ENCODE measurements around the gene NCOR2. TPM values are rescaled to one million over a fixed set of nuclear protein-coding genes. Genes with fewer than 3 reads are reported as not detected.

NCOR2 gene
- total RNA-seq, 1 donor from 2014 or later: 43.8 TPM

DNA sequence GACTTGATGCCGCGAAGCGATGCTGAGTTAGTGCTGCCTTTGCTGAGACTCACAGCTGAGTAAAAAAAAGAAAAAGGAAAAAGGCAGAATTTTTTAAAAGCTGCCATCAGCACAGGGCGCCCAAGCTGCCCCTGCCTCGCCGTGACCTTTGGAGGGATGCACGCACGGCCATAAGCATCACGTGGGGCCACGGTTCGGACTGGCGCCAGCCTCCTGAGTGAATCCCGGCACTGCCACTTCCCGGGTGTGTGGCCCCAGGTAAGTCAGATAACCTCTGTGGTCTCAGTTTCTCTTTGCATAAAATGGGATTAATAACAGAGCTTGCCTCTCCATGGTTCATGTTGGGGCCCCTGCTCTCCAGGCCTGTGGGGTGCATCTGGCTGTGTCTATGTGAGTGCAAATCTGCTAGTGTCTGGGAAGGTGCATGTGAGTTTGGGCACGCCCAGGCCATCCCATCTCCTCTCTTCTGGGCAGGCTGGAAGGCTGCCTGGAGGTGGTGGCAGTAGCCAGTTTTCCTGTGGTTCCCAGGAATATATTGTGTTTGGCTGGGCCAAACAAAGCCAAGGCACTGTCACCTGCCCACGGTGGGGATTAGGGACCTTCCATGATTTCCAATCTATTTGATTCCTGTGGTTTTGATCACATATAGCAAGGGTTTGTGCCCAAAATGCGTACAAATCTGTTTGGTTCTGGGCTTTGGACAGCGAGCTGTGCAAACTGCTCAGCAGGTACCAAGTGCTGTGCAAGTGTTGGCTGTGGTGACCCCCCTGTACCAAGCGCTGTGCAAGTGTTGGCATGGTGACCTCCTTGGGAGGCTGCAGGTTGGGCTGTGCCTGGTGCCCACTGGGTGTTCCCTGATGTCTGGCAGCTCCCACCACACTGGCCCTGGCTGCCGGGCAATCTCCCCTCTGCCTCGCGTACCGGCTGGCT is 43.5 kb upstream of the NCOR2 start:
- H3K4me3 ChIP-seq (ENCODE audit: low read depth, low read length): no peak overlapping the region
- DNase-seq (ENCODE audit: low read depth): no peak
- TF ChIP-seq, protein P1, sequence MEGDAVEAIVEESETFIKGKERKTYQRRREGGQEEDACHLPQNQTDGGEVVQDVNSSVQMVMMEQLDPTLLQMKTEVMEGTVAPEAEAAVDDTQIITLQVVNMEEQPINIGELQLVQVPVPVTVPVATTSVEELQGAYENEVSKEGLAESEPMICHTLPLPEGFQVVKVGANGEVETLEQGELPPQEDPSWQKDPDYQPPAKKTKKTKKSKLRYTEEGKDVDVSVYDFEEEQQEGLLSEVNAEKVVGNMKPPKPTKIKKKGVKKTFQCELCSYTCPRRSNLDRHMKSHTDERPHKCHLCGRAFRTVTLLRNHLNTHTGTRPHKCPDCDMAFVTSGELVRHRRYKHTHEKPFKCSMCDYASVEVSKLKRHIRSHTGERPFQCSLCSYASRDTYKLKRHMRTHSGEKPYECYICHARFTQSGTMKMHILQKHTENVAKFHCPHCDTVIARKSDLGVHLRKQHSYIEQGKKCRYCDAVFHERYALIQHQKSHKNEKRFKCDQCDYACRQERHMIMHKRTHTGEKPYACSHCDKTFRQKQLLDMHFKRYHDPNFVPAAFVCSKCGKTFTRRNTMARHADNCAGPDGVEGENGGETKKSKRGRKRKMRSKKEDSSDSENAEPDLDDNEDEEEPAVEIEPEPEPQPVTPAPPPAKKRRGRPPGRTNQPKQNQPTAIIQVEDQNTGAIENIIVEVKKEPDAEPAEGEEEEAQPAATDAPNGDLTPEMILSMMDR (conservative IDR thresholded peaks at IDR 0.05; ENCODE audit: low read depth, low read length): no peak

DNA sequence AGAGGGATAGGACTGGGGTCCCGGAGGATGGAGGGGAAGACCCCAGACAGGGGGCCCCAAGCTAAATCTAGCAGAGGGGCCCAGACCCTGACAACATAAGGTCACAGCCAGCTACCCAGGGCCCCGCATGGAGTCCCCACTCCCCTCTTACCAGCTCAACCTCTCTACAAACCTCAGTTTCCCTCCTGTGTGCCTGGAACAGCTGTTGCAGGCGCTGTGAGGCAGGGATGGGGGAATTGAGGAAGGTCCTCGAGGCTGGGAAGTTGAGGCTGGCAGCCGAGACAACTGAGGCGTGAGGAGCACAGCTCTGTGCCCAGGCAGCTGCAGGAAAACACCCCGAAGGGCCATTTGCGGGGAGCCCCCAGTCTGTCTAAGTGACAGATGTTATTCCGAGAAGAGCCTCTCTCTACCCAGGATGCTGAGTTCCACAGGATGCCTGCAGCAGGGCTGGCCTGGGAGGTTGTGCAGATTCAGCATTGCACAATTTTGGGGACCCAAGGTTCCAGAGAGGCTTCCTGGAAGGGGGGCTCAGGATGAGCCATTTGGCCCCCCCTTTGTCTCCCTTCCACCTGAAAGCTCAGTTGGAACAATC is 42.7 kb upstream of the NCOR2 start:
- no peak for DNase-seq (ENCODE audit: low read depth)
- H3K4me3 ChIP-seq (ENCODE audit: low read depth, low read length): no peak overlapping the region
- TF ChIP-seq, protein P1 (conservative IDR thresholded peaks at IDR 0.05; ENCODE audit: low read depth, low read length): no peak

DNA sequence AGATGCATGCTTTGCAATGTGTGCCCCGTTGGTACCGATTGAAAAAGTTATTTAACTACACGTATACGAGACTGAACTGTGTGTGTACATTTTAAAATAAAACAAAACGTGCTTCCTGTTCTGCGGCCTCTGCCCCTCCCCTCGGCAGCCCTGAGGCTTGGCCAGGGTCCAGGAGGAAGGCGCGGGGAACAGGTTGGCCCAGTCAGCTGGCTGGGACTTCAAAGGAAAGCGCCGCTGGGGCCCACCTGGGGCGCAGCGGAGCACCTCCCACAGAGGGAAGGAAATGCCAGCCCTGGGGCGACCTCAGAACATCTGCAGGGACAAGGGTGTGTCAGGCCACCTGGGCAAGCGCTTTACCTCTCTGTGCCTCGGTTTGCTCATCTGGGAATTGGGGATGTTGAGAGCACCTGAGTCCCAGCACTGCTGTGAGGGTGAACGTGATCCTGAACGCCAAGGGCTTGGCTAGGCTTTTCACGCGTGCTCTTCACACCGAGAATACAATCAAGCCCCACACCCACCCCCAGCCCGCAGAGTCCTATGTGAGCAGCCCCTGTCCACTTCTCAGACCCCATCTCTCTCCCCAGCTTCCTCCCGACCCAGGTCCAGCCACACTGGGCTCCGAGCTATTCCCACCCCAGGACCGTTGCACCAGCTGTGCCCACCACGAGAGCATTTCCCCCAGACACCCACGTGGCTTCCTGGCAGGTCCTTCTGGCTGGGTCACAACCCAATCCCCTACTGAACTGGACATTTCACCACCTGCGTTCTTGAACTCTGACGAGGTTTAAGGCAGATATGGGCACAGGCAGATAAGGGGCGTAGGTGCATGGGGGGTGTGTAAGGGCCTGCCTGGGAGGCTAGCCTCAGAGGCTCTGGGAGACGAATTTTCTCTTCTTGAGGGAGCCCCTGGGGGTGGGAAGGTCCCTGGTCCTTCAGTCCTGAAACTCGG is 41.9 kb upstream of the NCOR2 start:
- no peak overlapping the region for H3K4me3 ChIP-seq (ENCODE audit: low read depth, low read length)

DNA sequence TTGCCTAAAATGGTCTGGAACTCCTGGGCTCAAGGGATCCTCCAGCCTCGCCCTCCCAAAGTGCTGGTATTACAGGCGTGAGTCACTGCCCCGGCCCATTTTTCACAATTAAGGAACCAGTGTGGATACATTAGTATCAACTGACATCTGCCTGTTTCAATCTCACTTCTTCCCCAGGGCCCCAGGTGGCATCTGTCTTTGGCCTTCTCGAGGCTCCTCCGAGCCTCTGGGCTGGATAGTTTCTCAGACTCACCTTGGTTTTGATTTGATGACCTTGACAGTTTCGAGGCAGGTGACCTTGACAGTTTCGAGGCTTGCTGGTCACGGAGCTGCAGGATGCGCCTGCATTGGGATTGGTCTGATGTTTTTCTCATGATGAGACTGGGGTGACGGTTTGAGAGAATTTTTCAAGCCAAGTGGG is 41.0 kb upstream of the NCOR2 start:
- no peak for DNase-seq (ENCODE audit: low read depth)
- TF ChIP-seq, protein P1 (conservative IDR thresholded peaks at IDR 0.05; ENCODE audit: low read depth, low read length): no peak
- H3K4me3 ChIP-seq (ENCODE audit: low read depth, low read length): no peak overlapping the region

More for the DNA sequence above, 41.9 kb upstream of the NCOR2 start:
- TF ChIP-seq, protein P1 (conservative IDR thresholded peaks at IDR 0.05; ENCODE audit: low read depth, low read length): no peak
- DNase-seq (ENCODE audit: low read depth): no peak

DNA sequence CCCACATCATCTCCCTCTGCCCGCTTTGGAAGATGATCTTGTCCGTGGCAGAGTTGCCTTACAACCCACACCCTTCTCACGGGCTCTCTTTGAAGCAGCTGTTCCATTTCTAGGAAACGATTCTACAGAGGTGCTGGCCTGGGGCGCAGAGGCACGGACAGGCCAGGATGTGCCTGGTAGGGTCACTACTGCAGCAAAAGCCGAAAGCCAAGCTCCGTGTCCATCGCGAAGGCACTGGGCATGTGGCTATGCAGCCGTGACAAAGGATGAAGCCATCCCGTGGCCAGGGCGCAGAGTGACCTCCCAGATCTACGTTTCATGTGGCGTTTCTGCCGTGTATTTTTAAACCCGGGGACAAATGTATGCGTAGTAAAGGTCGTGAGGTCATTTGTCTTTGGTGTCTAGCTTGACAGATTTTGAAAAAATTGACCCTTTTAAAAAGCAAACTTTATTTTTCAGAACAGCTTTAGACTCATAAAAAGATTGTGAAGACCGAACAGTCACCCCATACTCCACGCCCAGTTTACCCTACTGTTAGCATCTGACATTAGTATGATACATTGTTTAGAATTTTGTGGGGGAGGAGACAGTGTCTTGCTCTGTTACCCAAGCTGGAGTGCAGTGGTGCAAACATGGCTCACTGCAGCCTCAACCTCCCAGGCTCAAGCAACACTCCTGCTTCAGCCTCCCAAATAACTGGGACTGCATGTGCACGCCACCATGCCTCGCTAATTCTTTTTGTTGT is 40.4 kb upstream of the NCOR2 start:
- DNase-seq (ENCODE audit: low read depth): no peak
- TF ChIP-seq, protein P1 (conservative IDR thresholded peaks at IDR 0.05; ENCODE audit: low read depth, low read length): no peak
- H3K4me3 ChIP-seq (ENCODE audit: low read depth, low read length): no peak overlapping the region
